LoVo (cell line): ENCODE results near the gene USP6NL.

Experiments
- DNase-seq: peaks from one replicate; pipeline ENCODE4 v3.0.0-alpha.2; 2016; ENCODE audit warnings: low spot score

The USP6NL gene

DNA sequence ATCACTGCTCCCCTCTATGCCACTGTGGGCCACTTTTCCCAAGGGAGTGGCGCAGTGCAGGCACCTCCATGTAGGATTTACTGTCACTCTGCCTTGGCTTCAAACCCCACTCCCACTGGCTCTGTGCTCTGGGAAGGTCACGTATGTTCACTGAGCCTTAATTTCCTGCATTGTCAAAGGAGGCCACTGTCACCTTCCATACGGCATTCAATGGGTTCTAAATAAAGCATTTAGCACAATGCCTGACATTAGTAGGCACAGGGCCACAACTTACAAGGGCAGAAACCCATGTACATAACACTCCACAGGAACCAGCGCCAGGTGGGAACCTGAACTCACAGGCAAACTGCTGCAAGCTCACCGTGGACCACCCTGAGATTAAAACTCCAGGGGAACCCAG is 196.4 kb downstream of the USP6NL start:
- DNase-seq: no peak

GRCh38 chr10:11414314-11415038 is 197.0 kb downstream of the USP6NL start:
- no peak for DNase-seq

DNA sequence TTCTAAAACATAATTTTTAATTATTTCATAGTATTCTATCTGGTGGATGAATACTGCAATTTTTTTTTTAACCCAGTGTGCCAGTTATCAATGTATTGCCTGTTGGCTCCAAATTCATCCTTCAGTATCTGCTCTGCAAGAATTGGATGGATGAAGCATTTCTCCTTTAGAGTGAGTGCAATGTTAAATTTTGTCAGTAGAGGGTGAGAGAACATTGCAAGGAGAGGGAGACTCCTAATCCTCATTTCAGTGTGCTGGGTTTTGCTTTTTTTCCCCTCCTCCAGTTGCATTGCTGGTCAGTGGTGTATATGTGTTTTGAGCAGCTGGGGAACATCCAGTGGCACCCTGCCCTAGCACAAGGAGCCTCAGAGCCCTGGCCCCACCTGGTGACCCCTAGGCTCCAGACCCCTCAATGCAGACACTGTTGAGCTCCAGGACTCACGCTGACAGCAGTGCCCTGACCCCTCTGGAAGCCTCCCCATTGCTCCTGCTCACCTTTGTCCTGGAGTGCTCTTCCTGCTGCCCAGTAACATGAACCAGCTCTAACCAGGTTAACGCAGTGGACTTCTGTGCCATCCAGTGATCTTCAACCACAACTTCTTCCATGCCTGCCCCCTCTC is 199.4 kb downstream of the USP6NL start:
- DNase-seq: no peak

DNA sequence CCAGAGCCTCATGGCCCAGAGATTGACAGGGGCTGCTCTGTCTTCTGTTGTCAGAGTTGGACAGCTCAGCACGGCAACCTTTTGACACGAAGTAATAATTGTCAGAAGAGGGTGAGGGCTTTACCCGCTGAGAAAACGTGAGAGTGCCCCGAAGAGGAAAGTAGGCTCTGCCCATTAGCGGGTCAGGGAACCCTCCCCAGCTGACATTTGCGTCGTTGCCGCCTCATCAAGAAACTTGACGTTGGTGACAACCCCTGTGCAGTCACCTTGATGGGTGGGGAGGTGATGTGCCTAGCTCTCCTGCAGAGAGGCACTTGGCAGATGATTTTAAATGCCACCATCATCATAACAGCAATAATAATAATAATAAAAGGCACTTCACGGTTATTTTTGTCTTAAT is 202.1 kb downstream of the USP6NL start:
- DNase-seq: no peak

DNA sequence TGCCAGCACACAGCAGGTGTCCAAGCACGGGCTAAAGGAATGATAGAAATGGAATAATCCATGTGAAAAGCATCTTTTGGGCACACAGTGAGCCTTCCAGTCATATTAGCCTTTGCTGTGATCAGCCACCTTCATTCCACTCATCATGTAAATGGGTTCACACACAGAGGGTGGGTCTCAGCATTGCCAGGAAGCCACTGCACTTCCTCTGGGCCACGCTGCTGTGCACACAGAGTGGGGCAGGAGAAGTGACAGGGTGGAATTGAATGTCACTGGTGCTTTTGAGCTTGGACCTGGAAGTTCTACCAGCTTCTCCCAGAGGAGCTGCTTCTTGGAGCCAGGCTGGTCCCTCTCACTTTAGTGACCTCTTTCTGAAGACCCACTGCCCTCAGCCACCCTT is 203.5 kb downstream of the USP6NL start:
- no peak for DNase-seq

DNA sequence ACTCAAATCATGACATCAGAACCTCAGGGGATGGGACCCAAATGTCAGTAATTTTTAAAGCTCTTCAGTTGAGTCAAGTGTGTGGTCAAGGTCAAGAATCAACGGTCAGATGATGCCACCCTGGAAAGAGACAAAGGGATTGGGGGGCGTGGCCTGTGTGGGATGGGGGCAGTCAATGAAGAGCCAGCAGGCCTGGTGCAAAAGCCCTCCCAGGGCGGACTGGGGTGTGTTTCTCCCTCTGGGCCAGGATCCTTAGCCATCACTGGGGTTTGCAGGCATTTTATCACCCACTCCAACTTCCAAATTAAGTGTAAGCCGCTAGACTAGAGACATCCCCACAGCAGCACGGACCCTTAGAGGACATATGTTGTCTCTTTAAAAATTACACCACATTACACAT is 204.7 kb downstream of the USP6NL start:
- DNase-seq: no peak

DNA sequence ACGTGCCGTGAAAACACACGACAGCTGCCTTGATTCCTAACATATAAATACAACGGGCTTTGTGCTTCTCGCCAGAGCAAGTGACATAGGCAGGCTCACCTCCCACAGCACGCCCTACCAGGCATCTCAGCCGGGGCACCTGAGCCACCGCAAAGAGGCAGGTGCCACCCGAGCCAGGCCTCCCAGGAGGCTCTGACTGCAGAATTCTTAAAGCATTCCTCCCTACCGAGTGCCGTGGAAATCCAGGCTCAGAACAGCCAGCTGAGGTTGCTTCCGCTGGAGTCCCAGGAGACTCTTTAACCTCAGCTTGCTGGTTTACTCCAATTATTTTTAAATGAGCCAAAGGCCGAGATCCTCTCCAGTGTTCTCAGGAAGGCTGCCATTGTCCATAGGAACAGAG is 206.5 kb downstream of the USP6NL start:
- no peak for DNase-seq
